OCI-LY3 (cell line): ENCODE data around the gene PPP2R3C.
"Not testable (repeated sequence)": the region's sequence is repeated elsewhere in the genome, so short reads cannot be mapped to it uniquely, and the experiment has no call there.

Experiments
- CTCF ChIP-seq: fragments of 200-600, 300-600 bp; sonication (generic); IDR thresholded peaks from 2 replicates; pipeline ENCODE4 v1.5.1; 2014; ENCODE audit warnings: antibody characterized with exemption, low read length, low read depth
- EZH2phosphoT487 ChIP-seq: fragments of 200-600 bp; shearing (Covaris generic); IDR thresholded peaks from 2 replicates; pipeline ENCODE4 v1.6.1; 2018; ENCODE audit warnings: antibody characterized with exemption, mixed run types, low read depth

- TF ChIP-seq EZH2phosphoT487, CTCF: not testable (repeated sequence)
These were observed 56.1 kb downstream of the PPP2R3C start for GRCh38 chr14:35065731-35066130.
